Astrocyte (in vitro differentiated cells and primary cell): ENCODE data around the gene CMBL. TPM values are rescaled to one million over a fixed set of nuclear protein-coding genes. Genes with fewer than 3 reads are reported as not detected.

Experiments used
- DNase-seq: peaks from one replicate; pipeline ENCODE4 v3.0.0-alpha.2; 2010; ENCODE audit warnings: low read depth
- FAIRE-seq: peaks from 2 replicates; lab custom pipeline; 2011; peaks lifted over from hg19 to GRCh38; lab: Jason Lieb, UNC
- H2AFZ ChIP-seq: 2 replicates; pipeline ENCODE4 v1.6.0; 2012; ENCODE audit warnings: low read depth, low read length, inconsistent platforms
- H3K27ac ChIP-seq: 2 replicates; pipeline ENCODE4 v1.5.1; 2011; ENCODE audit warnings: low read depth, low read length, inconsistent platforms
- H3K27me3 ChIP-seq: 2 replicates; pipeline ENCODE4 v1.6.0; 2011; ENCODE audit warnings: low read length, inconsistent platforms; ENCODE audit not compliant: insufficient read depth
- H3K36me3 ChIP-seq: 2 replicates; pipeline ENCODE4 v1.5.1; 2011; ENCODE audit warnings: low read length, inconsistent platforms; ENCODE audit not compliant: insufficient read depth
- H3K4me1 ChIP-seq: 2 replicates; pipeline ENCODE4 v1.5.1; 2011; ENCODE audit warnings: low read length, inconsistent platforms; ENCODE audit not compliant: insufficient read depth
- H3K4me2 ChIP-seq: 2 replicates; pipeline ENCODE4 v1.6.0; 2012; ENCODE audit warnings: low read length, inconsistent platforms
- H3K4me3 ChIP-seq: 2 replicates; pipeline ENCODE4 v1.5.1; 2011; ENCODE audit warnings: low read depth, mild to moderate bottlenecking, low read length, inconsistent platforms; ENCODE audit not compliant: insufficient read depth
- H3K79me2 ChIP-seq: 2 replicates; pipeline ENCODE4 v1.6.0; 2012; ENCODE audit warnings: mild to moderate bottlenecking, low read length, inconsistent platforms; ENCODE audit not compliant: insufficient read depth
- H3K9ac ChIP-seq: 2 replicates; pipeline ENCODE4 v1.6.0; 2012; ENCODE audit warnings: mild to moderate bottlenecking, low read length, inconsistent platforms
- H3K9me3 ChIP-seq: 2 replicates; pipeline ENCODE4 v1.5.1; 2012; ENCODE audit warnings: low read depth, mild to moderate bottlenecking, low read length, inconsistent platforms; ENCODE audit not compliant: insufficient read depth
- H4K20me1 ChIP-seq: 2 replicates; pipeline ENCODE4 v1.6.0; 2012; ENCODE audit warnings: low read length, inconsistent platforms; ENCODE audit not compliant: insufficient read depth
- H3K27ac Mint-ChIP-seq: one replicate; pipeline ENCODE4 v1.8.0; 2021; ENCODE audit warnings: mild to moderate bottlenecking, mixed read lengths; ENCODE audit not compliant: unreplicated experiment
- H3K27me3 Mint-ChIP-seq: one replicate; pipeline ENCODE4 v1.8.0; 2021; ENCODE audit warnings: low read depth, mixed read lengths; ENCODE audit not compliant: unreplicated experiment
- H3K36me3 Mint-ChIP-seq: one replicate; pipeline ENCODE4 v1.8.0; 2021; ENCODE audit warnings: low read depth, mixed read lengths; ENCODE audit not compliant: unreplicated experiment
- H3K4me1 Mint-ChIP-seq: one replicate; pipeline ENCODE4 v1.8.0; 2021; ENCODE audit warnings: low read depth, mixed read lengths; ENCODE audit not compliant: unreplicated experiment
- H3K4me3 Mint-ChIP-seq: one replicate; pipeline ENCODE4 v1.8.0; 2021; ENCODE audit warnings: mild to moderate bottlenecking, moderate library complexity, mixed read lengths; ENCODE audit not compliant: unreplicated experiment
- H3K9me3 Mint-ChIP-seq: one replicate; pipeline ENCODE4 v1.8.0; 2021; ENCODE audit warnings: mild to moderate bottlenecking, mixed read lengths; ENCODE audit not compliant: unreplicated experiment
- EZH2 ChIP-seq: IDR thresholded peaks from 2 replicates; pipeline ENCODE4 v1.6.1; 2012; ENCODE audit warnings: mild to moderate bottlenecking, low read length, inconsistent platforms; ENCODE audit not compliant: insufficient read depth
- total RNA-seq: library from RNA; stranded (reverse); gene quantifications from 2 replicates; pipeline ENCODE4 v1.2.1, GENCODE V29; 2021
- TF ChIP-seq, protein P1 (sequence below): IDR thresholded peaks from 2 replicates; pipeline ENCODE4 v1.5.1; 2011; ENCODE audit warnings: low read depth, mild to moderate bottlenecking, inconsistent platforms, low read length, moderate library complexity; ENCODE audit not compliant: insufficient read depth

Gene CMBL
- total RNA-seq, 1 donor from 2014 or later = 39.7 TPM

- FAIRE-seq (no peak), DNase-seq (no peak)
- Histone ChIP-seq H3K9ac (no peak overlapping the region), H4K20me1 (peaks cover 11% of the 10 kb centered on the region), H3K4me1 (no peaks in the 10 kb centered on the region), H3K9me3 (no peaks in the 10 kb centered on the region), H3K36me3 (no peaks in the 10 kb centered on the region), H3K4me3 (no peak overlapping the region), H3K4me2 (no peak overlapping the region), H3K79me2 (peaks cover 10% of the 10 kb centered on the region), H2AFZ (no peak overlapping the region), H3K27ac (no peak overlapping the region), H3K27me3 (no peaks in the 10 kb centered on the region)
- TF ChIP-seq, protein P1, sequence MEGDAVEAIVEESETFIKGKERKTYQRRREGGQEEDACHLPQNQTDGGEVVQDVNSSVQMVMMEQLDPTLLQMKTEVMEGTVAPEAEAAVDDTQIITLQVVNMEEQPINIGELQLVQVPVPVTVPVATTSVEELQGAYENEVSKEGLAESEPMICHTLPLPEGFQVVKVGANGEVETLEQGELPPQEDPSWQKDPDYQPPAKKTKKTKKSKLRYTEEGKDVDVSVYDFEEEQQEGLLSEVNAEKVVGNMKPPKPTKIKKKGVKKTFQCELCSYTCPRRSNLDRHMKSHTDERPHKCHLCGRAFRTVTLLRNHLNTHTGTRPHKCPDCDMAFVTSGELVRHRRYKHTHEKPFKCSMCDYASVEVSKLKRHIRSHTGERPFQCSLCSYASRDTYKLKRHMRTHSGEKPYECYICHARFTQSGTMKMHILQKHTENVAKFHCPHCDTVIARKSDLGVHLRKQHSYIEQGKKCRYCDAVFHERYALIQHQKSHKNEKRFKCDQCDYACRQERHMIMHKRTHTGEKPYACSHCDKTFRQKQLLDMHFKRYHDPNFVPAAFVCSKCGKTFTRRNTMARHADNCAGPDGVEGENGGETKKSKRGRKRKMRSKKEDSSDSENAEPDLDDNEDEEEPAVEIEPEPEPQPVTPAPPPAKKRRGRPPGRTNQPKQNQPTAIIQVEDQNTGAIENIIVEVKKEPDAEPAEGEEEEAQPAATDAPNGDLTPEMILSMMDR = no peak
- Mint-ChIP-seq H3K4me3 (no peak overlapping the region), H3K4me1 (no peaks in the 10 kb centered on the region), H3K27ac (no peak overlapping the region), H3K36me3 (peaks cover 11% of the 10 kb centered on the region), H3K27me3 (no peaks in the 10 kb centered on the region), H3K9me3 (peaks cover 4% of the 10 kb centered on the region)
These were observed 7.5 kb downstream of the CMBL start for GRCh38 chr5:10300246-10300645.

DNA sequence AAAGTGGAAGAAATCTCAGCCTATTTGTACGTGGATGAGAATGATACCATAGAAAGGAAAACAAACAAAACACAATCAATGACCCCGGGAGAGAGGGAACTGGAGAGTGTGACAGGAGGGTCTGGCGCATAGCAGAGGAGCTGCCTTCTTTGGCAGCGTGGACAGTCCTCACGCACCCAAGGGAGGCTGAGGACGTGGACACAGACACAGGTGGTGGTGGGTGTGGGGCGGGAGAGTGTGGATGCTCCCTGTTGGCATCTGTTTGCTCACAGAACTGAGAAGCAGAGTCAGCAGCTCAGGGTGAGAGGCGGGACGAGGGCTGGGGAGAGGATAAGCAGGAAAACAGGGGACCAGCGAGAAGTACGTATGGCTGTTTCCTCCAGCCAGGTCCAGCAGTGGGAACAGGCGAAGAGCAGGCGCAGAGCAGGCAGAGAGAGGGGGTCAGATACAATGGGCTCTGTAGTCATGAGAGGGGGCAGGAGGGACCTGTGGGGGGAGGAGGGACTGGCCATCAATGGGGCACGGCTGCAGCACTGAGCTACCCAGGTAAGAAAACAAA, 10.0 kb downstream of the CMBL start:
- Mint-ChIP-seq H3K27me3 (no peaks in the 10 kb centered on the region), H3K4me1 (no peaks in the 10 kb centered on the region), H3K4me3 (no peak overlapping the region), H3K9me3 (no peaks in the 10 kb centered on the region), H3K27ac (no peak overlapping the region), H3K36me3 (peaks cover 14% of the 10 kb centered on the region)
- Histone ChIP-seq H3K27ac (no peak overlapping the region), H3K4me3 (no peak overlapping the region), H4K20me1 (peaks cover 16% of the 10 kb centered on the region), H3K79me2 (no peaks in the 10 kb centered on the region), H3K4me1 (peaks cover 4% of the 10 kb centered on the region), H3K27me3 (no peaks in the 10 kb centered on the region), H2AFZ (no peak overlapping the region), H3K36me3 (no peaks in the 10 kb centered on the region), H3K9me3 (no peaks in the 10 kb centered on the region), H3K9ac (no peak overlapping the region), H3K4me2 (no peak overlapping the region)
- no peak for DNase-seq
- TF ChIP-seq, protein P1 = no peak
- no peak for TF ChIP-seq EZH2
- FAIRE-seq = no peak

GRCh38 chr5:10295619-10296326, 11.9 kb downstream of the CMBL start:
- H3K4me3 ChIP-seq = no peak overlapping the region
- FAIRE-seq (no peak), DNase-seq (no peak)
- Mint-ChIP-seq H3K27ac (no peak overlapping the region), H3K9me3 (no peaks in the 10 kb centered on the region), H3K4me1 (no peaks in the 10 kb centered on the region), H3K36me3 (peaks cover 17% of the 10 kb centered on the region), H3K4me3 (no peak overlapping the region), H3K27me3 (no peaks in the 10 kb centered on the region)
- TF ChIP-seq EZH2 = no peak
- TF ChIP-seq, protein P1 = no peak
- H3K4me1 ChIP-seq = peaks cover 4% of the 10 kb centered on the region
- H3K9me3 ChIP-seq = no peaks in the 10 kb centered on the region
- H3K27me3 ChIP-seq = no peaks in the 10 kb centered on the region
- no peaks in the 10 kb centered on the region for H3K79me2 ChIP-seq
- no peak overlapping the region for H3K4me2 ChIP-seq
- H3K9ac ChIP-seq = no peak overlapping the region
- H3K36me3 ChIP-seq = no peaks in the 10 kb centered on the region
- H2AFZ ChIP-seq = no peak overlapping the region
- H4K20me1 ChIP-seq = peaks cover 16% of the 10 kb centered on the region
- no peak overlapping the region for H3K27ac ChIP-seq
